SK-N-SH treated with all-trans-retinoic acid at 6 μM for 48 hours (cell line): ENCODE measurements around the gene ANK3.

Experiments used
- ATAC-seq: fragments of 200-7000 bp; cut with Tn5 transposase; 3 replicates; pipeline ENCODE4 v1.9.1; 2020; ENCODE audit warnings: mild to moderate bottlenecking, moderate library complexity
- ARNTL ChIP-seq: fragments of 450-650 bp; formaldehyde crosslinking; IDR thresholded peaks from 2 replicates; pipeline ENCODE4 v1.5.0; 2020; ENCODE audit warnings: low read depth, mild to moderate bottlenecking, moderate library complexity, borderline replicate concordance
- BACH2 ChIP-seq: fragments of 250-450 bp; sonication (Bioruptor Pico); IDR thresholded peaks from 2 replicates; pipeline ENCODE4 v1.9.0; 2021; ENCODE audit warnings: mild to moderate bottlenecking, borderline replicate concordance
- CSDC2 ChIP-seq: fragments of 250-450 bp; sonication (Bioruptor Pico); IDR thresholded peaks from 2 replicates; pipeline ENCODE4 v1.5.0; 2020; ENCODE audit warnings: mild to moderate bottlenecking, moderate library complexity
- CSRNP3 ChIP-seq: fragments of 250-450 bp; sonication (Bioruptor Pico); IDR thresholded peaks from 2 replicates; pipeline ENCODE4 v1.5.1; 2021; ENCODE audit warnings: mild to moderate bottlenecking, moderate library complexity
- ESRRG ChIP-seq: fragments of 250-450 bp; sonication (Bioruptor Pico); IDR thresholded peaks from 2 replicates; pipeline ENCODE4 v1.6.1; 2021; ENCODE audit warnings: mild to moderate bottlenecking
- GLIS3 ChIP-seq: fragments of 250-450 bp; sonication (Bioruptor Pico); IDR thresholded peaks from 2 replicates; pipeline ENCODE4 v1.5.0; 2020; ENCODE audit warnings: mild to moderate bottlenecking, moderate library complexity
- ISL1 ChIP-seq: fragments of 250-450 bp; sonication (Bioruptor Pico); IDR thresholded peaks from 2 replicates; pipeline ENCODE4 v2.1.2; 2022; ENCODE audit warnings: mild to moderate bottlenecking, moderate library complexity
- OSR1 ChIP-seq: fragments of 250-450 bp; sonication (Bioruptor Pico); IDR thresholded peaks from 2 replicates; pipeline ENCODE4 v1.8.0; 2022; ENCODE audit warnings: moderate library complexity, mild to moderate bottlenecking, inconsistent platforms
- PATZ1 ChIP-seq: fragments of 250-450 bp; sonication (Bioruptor Pico); IDR thresholded peaks from 2 replicates; pipeline ENCODE4 v1.8.0; 2020; ENCODE audit warnings: mild to moderate bottlenecking, moderate library complexity, borderline replicate concordance
- PPARA ChIP-seq: fragments of 250-450 bp; sonication (Bioruptor Pico); IDR thresholded peaks from 2 replicates; pipeline ENCODE4 v1.5.0; 2020; ENCODE audit warnings: mild to moderate bottlenecking, borderline replicate concordance
- RARB ChIP-seq: fragments of 250-450 bp; sonication (Bioruptor Pico); IDR thresholded peaks from 2 replicates; pipeline ENCODE4 v1.8.0; 2021; ENCODE audit warnings: mild to moderate bottlenecking, moderate library complexity
- TCF4 ChIP-seq: fragments of 250-450 bp; sonication (Bioruptor Pico); IDR thresholded peaks from 2 replicates; pipeline ENCODE4 v1.8.0; 2021; ENCODE audit warnings: mild to moderate bottlenecking, moderate library complexity, borderline replicate concordance
- TOX ChIP-seq: fragments of 250-450 bp; sonication (Bioruptor Pico); IDR thresholded peaks from 2 replicates; pipeline ENCODE4 v1.8.0; 2021; ENCODE audit warnings: mild to moderate bottlenecking, moderate library complexity, borderline replicate concordance
- ZC3H10 ChIP-seq: fragments of 250-450 bp; sonication (Bioruptor Pico); IDR thresholded peaks from 2 replicates; pipeline ENCODE4 v1.5.1; 2021; ENCODE audit warnings: mild to moderate bottlenecking, moderate library complexity
- ZFP3 ChIP-seq: fragments of 250-450 bp; sonication (Bioruptor Pico); IDR thresholded peaks from 2 replicates; pipeline ENCODE4 v1.5.0; 2020; ENCODE audit warnings: mild to moderate bottlenecking, moderate library complexity
- ZNF565 ChIP-seq: fragments of 450-650 bp; formaldehyde crosslinking; conservative IDR thresholded peaks from 2 replicates; pipeline ENCODE4 v1.5.0; 2020; ENCODE audit warnings: low read depth, mild to moderate bottlenecking, moderate library complexity
- ZNF70 ChIP-seq: fragments of 450-650 bp; formaldehyde crosslinking; IDR thresholded peaks from 2 replicates; pipeline ENCODE4 v1.5.0; 2020; ENCODE audit warnings: mild to moderate bottlenecking, moderate library complexity
- ZNF8 ChIP-seq: fragments of 450-650 bp; formaldehyde crosslinking; IDR thresholded peaks from 2 replicates; pipeline ENCODE4 v1.5.0; 2020; ENCODE audit warnings: mild to moderate bottlenecking, moderate library complexity
- TF ChIP-seq, protein P1 (sequence below): fragments of 250-450 bp; sonication (Bioruptor Pico); IDR thresholded peaks from 2 replicates; pipeline ENCODE4 v1.5.0; 2020; ENCODE audit warnings: mild to moderate bottlenecking, moderate library complexity

Gene ANK3

GRCh38 chr10:60045571-60045970, 344.1 kb downstream of the ANK3 start:
- TF ChIP-seq ARNTL (CRISPR knock-in tag) (no peak), ZNF8 (CRISPR knock-in tag) (no peak), TCF4 (CRISPR knock-in tag) (no peak), GLIS3 (CRISPR knock-in tag) (no peak), TOX (CRISPR knock-in tag) (no peak), PATZ1 (CRISPR knock-in tag) (no peak), ESRRG (CRISPR knock-in tag) (no peak), ZC3H10 (CRISPR knock-in tag) (no peak), ISL1 (CRISPR knock-in tag) (no peak), BACH2 (CRISPR knock-in tag) (no peak), CSRNP3 (CRISPR knock-in tag) (no peak), PPARA (CRISPR knock-in tag) (no peak), CSDC2 (no peak), OSR1 (no peak), ZNF565 (CRISPR knock-in tag) (no peak), ZFP3 (CRISPR knock-in tag) (no peak), ZNF70 (no peak)
- TF ChIP-seq, protein P1, sequence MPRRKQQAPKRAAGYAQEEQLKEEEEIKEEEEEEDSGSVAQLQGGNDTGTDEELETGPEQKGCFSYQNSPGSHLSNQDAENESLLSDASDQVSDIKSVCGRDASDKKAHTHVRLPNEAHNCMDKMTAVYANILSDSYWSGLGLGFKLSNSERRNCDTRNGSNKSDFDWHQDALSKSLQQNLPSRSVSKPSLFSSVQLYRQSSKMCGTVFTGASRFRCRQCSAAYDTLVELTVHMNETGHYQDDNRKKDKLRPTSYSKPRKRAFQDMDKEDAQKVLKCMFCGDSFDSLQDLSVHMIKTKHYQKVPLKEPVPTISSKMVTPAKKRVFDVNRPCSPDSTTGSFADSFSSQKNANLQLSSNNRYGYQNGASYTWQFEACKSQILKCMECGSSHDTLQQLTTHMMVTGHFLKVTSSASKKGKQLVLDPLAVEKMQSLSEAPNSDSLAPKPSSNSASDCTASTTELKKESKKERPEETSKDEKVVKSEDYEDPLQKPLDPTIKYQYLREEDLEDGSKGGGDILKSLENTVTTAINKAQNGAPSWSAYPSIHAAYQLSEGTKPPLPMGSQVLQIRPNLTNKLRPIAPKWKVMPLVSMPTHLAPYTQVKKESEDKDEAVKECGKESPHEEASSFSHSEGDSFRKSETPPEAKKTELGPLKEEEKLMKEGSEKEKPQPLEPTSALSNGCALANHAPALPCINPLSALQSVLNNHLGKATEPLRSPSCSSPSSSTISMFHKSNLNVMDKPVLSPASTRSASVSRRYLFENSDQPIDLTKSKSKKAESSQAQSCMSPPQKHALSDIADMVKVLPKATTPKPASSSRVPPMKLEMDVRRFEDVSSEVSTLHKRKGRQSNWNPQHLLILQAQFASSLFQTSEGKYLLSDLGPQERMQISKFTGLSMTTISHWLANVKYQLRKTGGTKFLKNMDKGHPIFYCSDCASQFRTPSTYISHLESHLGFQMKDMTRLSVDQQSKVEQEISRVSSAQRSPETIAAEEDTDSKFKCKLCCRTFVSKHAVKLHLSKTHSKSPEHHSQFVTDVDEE: no peak
- ATAC-seq: no peak

- TF ChIP-seq ARNTL (CRISPR knock-in tag): no peak
- no peak for TF ChIP-seq ZFP3 (CRISPR knock-in tag)
- TF ChIP-seq PPARA (CRISPR knock-in tag): no peak
- no peak for TF ChIP-seq ESRRG (CRISPR knock-in tag)
- TF ChIP-seq, protein P1: no peak
- no peak for TF ChIP-seq TCF4 (CRISPR knock-in tag)
- no peak for TF ChIP-seq ZC3H10 (CRISPR knock-in tag)
- no peak for TF ChIP-seq ZNF565 (CRISPR knock-in tag)
- no peak for ATAC-seq
Observed at GRCh38 chr10:60044971-60045370, 344.7 kb downstream of the ANK3 start.

DNA sequence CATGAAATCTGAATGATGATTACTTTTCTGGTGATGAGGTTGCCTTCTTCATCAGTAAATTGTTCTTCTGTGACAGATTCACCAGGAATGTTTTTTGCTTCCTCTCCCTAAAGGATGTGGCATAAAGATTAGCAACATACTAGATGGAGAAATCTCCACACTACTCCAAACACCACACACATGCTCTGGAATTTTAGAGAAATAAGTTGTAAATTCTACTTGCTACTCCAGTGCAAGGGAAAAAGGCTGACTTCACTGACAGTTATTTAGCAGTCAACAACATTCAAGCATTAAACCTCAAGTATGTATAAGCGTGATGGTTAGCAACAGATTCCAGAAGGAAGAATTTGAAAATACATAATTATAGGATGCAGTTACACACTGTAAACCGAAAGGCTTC, 345.4 kb downstream of the ANK3 start:
- no peak for TF ChIP-seq ZNF70
- no peak for TF ChIP-seq TOX (CRISPR knock-in tag)
- no peak for TF ChIP-seq RARB (CRISPR knock-in tag)
- no peak for TF ChIP-seq PPARA (CRISPR knock-in tag)
- TF ChIP-seq ZNF8 (CRISPR knock-in tag): no peak
- ATAC-seq: no peak; the same call in 1 of the 3 replicates
